H1 (cell line): ENCODE measurements around the gene ADIPOR2. TPM values are rescaled to one million over a fixed set of nuclear protein-coding genes. Genes with fewer than 3 reads are reported as not detected.

Experiments
- CTCF ChIA-PET: fragments of 300-600 bp; sonication (Branson Sonifier 250); formaldehyde crosslinking; loops from one replicate; lab custom pipeline; 2021; ENCODE audit not compliant: partially characterized antibody; lab: Charles Lee
- POLR2A ChIA-PET: fragments of 300-600 bp; sonication (Branson Sonifier 250); formaldehyde crosslinking; loops from one replicate; lab custom pipeline; 2021; ENCODE audit warnings: inconsistent platforms; ENCODE audit not compliant: partially characterized antibody; lab: Charles Lee
- DNase-seq, 2 experiments: peaks; one replicate each; pipeline versions ENCODE4 v3.0.0 to v3.0.0-alpha.2; 2010 to 2022; ENCODE audit warnings: low spot score in 2 of 2, low read depth in 1 of 2, mixed read lengths in 1 of 2
- FAIRE-seq: peaks from 2 replicates; lab custom pipeline; 2011; peaks lifted over from hg19 to GRCh38; lab: Jason Lieb, UNC
- H2AFZ ChIP-seq: 2 replicates; pipeline ENCODE4 v1.8.1; 2012; ENCODE audit warnings: low read length, inconsistent platforms
- H2AK5ac ChIP-seq: 2 replicates; pipeline ENCODE4 v1.6.1; 2013; ENCODE audit warnings: low read depth, low read length
- H2BK120ac ChIP-seq: replicated peaks from 2 replicates; pipeline ENCODE3; 2013; ENCODE audit warnings: low read depth, low read length, inconsistent platforms
- H2BK12ac ChIP-seq: 2 replicates; pipeline ENCODE4 v1.6.1; 2013; ENCODE audit warnings: low read depth, low read length
- H2BK15ac ChIP-seq: 2 replicates; pipeline ENCODE4 v1.6.1; 2013; ENCODE audit warnings: low read length
- H2BK20ac ChIP-seq: 2 replicates; pipeline ENCODE4 v1.6.1; 2013; ENCODE audit warnings: low read length
- H2BK5ac ChIP-seq: 2 replicates; pipeline ENCODE4 v1.6.1; 2013; ENCODE audit warnings: low read depth, low read length
- H3K14ac ChIP-seq: 2 replicates; pipeline ENCODE4 v1.6.1; 2013; ENCODE audit warnings: inconsistent platforms; ENCODE audit not compliant: insufficient read length
- H3K18ac ChIP-seq: 2 replicates; pipeline ENCODE4 v1.6.1; 2013; ENCODE audit warnings: low read length; ENCODE audit errors: extremely low read depth
- H3K23ac ChIP-seq: 2 replicates; pipeline ENCODE4 v1.6.1; 2013; ENCODE audit warnings: inconsistent platforms; ENCODE audit not compliant: insufficient read length
- H3K23me2 ChIP-seq: 2 replicates; pipeline ENCODE4 v1.6.1; 2013; ENCODE audit warnings: low read depth, low read length
- H3K27ac ChIP-seq: 2 replicates; pipeline ENCODE4 v1.6.1; 2011; ENCODE audit warnings: low read depth, low read length, inconsistent platforms
- H3K27me3 ChIP-seq, 4 experiments: replicated peaks in 1 of 4; 1 replicate in 1 of 4; 2 replicates in 3 of 4; pipeline versions ENCODE4 v1.6.1 to v1.8.1; 2011 to 2013; ENCODE audit warnings: low read length in 3 of 4, mild to moderate bottlenecking in 3 of 4, inconsistent platforms in 2 of 4, mixed read lengths in 2 of 4, moderate library complexity in 1 of 4; ENCODE audit not compliant: control insufficient read depth in 3 of 4, insufficient read depth in 3 of 4; ENCODE audit errors: extremely low read depth in 1 of 4
- H3K36me3 ChIP-seq, 4 experiments: 2 replicates each; pipeline versions ENCODE4 v1.6.1 to v1.8.1; 2011 to 2013; ENCODE audit warnings: mild to moderate bottlenecking in 4 of 4, low read length in 3 of 4, moderate library complexity in 2 of 4, control low read depth in 1 of 4, inconsistent platforms in 1 of 4; ENCODE audit not compliant: insufficient read depth in 4 of 4, control insufficient read depth in 2 of 4
- H3K4ac ChIP-seq: replicated peaks from 2 replicates; pipeline ENCODE3; 2013; ENCODE audit warnings: low read length, low read depth, mixed read lengths, inconsistent platforms; ENCODE audit not compliant: insufficient read length
- H3K4me1 ChIP-seq, 4 experiments: replicated peaks in 1 of 4; 1 replicate in 1 of 4; 2 replicates in 3 of 4; pipeline versions ENCODE4 v1.6.1 to v1.8.1; 2011 to 2013; ENCODE audit warnings: low read length in 3 of 4, inconsistent platforms in 2 of 4, mixed read lengths in 1 of 4; ENCODE audit not compliant: insufficient read depth in 4 of 4, control insufficient read depth in 3 of 4
- H3K4me2 ChIP-seq, 2 experiments: 2 replicates each; pipeline versions ENCODE4 v1.6.1 to v1.8.1; 2011 to 2013; ENCODE audit warnings: low read depth in 2 of 2, low read length in 2 of 2, control low read depth in 1 of 2, inconsistent platforms in 1 of 2, mild to moderate bottlenecking in 1 of 2; ENCODE audit not compliant: insufficient read depth in 1 of 2
- H3K4me3 ChIP-seq, 4 experiments: fragments of 200-600, 300-600 bp in 1 of 4; sonication (generic), shearing (Covaris generic), sonication (Bioruptor Twin) in 1 of 4; 2 replicates each; pipeline versions ENCODE4 v1.5.1 to v1.8.1; 2011 to 2016; ENCODE audit warnings: low read length in 4 of 4, low read depth in 3 of 4, control low read depth in 2 of 4, inconsistent platforms in 2 of 4, mild to moderate bottlenecking in 2 of 4, mixed read lengths in 1 of 4, moderate library complexity in 1 of 4; ENCODE audit not compliant: insufficient read depth in 2 of 4; ENCODE audit errors: extremely low read depth in 1 of 4
- H3K56ac ChIP-seq: replicated peaks from 2 replicates; pipeline ENCODE3; 2013; ENCODE audit warnings: low read depth, mild to moderate bottlenecking, mixed read lengths, low read length, inconsistent platforms; ENCODE audit not compliant: insufficient read length
- H3K79me1 ChIP-seq: 2 replicates; pipeline ENCODE4 v1.6.1; 2013; ENCODE audit warnings: low read depth, low read length, control low read depth
- H3K79me2 ChIP-seq, 2 experiments: 2 replicates each; pipeline versions ENCODE4 v1.6.1 to v1.8.1; 2012 to 2013; ENCODE audit warnings: low read length in 2 of 2, mild to moderate bottlenecking in 2 of 2, inconsistent platforms in 1 of 2; ENCODE audit not compliant: insufficient read depth in 2 of 2, control insufficient read depth in 1 of 2
- H3K9ac ChIP-seq, 4 experiments: replicated peaks in 1 of 4; 1 replicate in 1 of 4; 2 replicates in 3 of 4; pipeline versions ENCODE4 v1.6.1 to v1.8.1; 2011 to 2013; ENCODE audit warnings: low read depth in 3 of 4, low read length in 3 of 4, control low read depth in 2 of 4, mild to moderate bottlenecking in 2 of 4, moderate library complexity in 2 of 4, inconsistent platforms in 1 of 4; ENCODE audit errors: extremely low read depth in 1 of 4
- H3K9me3 ChIP-seq, 2 experiments: 2 replicates each; pipeline versions ENCODE4 v1.6.1 to v1.8.1; 2012 to 2013; ENCODE audit warnings: mild to moderate bottlenecking in 2 of 2, moderate library complexity in 2 of 2, control low read depth in 1 of 2, inconsistent platforms in 1 of 2, low read depth in 1 of 2, low read length in 1 of 2, mixed read lengths in 1 of 2; ENCODE audit not compliant: insufficient read depth in 2 of 2
- H4K20me1 ChIP-seq, 2 experiments: replicated peaks in 1 of 2; 2 replicates each; pipeline versions ENCODE3 to v1.8.1; 2011 to 2013; ENCODE audit warnings: inconsistent platforms in 2 of 2, low read length in 2 of 2, mild to moderate bottlenecking in 1 of 2; ENCODE audit not compliant: insufficient read depth in 2 of 2, control insufficient read depth in 1 of 2
- H4K5ac ChIP-seq: 2 replicates; pipeline ENCODE4 v1.6.1; 2013; ENCODE audit warnings: low read length, low read depth, mixed read lengths, inconsistent platforms; ENCODE audit not compliant: insufficient read length
- H4K8ac ChIP-seq: 2 replicates; pipeline ENCODE4 v1.8.0; 2013; ENCODE audit warnings: mild to moderate bottlenecking, moderate library complexity, low read length, inconsistent platforms; ENCODE audit not compliant: insufficient read depth; ENCODE audit errors: extremely low read depth
- H4K91ac ChIP-seq: replicated peaks from 2 replicates; pipeline ENCODE3; 2013; ENCODE audit warnings: low read length, mixed read lengths, inconsistent platforms; ENCODE audit not compliant: insufficient read length
- SAP30 ChIP-seq: fragments of 300-600 bp; sonication (generic); IDR thresholded peaks from 2 replicates; pipeline ENCODE4 v1.7.1; 2012; ENCODE audit warnings: low read length, moderate library complexity, mild to moderate bottlenecking, inconsistent platforms; ENCODE audit not compliant: insufficient read depth, insufficient replicate concordance
- SP1 ChIP-seq: IDR thresholded peaks from 2 replicates; pipeline ENCODE4 v1.6.1; 2011; ENCODE audit warnings: low read depth, low read length
- SP4 ChIP-seq: IDR thresholded peaks from 2 replicates; pipeline ENCODE4 v1.6.1; 2012; ENCODE audit warnings: low read length, inconsistent platforms
- TAF7 ChIP-seq: optimal IDR thresholded peaks from 2 replicates; pipeline ENCODE3; 2011; ENCODE audit warnings: low read depth, mild to moderate bottlenecking, inconsistent platforms, low read length, moderate library complexity, borderline replicate concordance
- WGBS, 2 experiments: shearing (Covaris generic) in 1 of 2; methylation state at CpG; one replicate each; pipeline versions ENCODE4 v1.1.6 to v1.1.7; 2013 to 2015; ENCODE audit warnings: low lambda C conversion rate in 2 of 2, mixed read lengths in 2 of 2, inconsistent platforms in 1 of 2, low coverage in 1 of 2, missing lambda C conversion rate in 1 of 2; ENCODE audit not compliant: insufficient replicate concordance in 2 of 2, insufficient coverage in 1 of 2, insufficient read length in 1 of 2; ENCODE audit errors: extremely low coverage in 1 of 2, missing lambda C conversion rate in 1 of 2; 5-methylcytosine and 5-hydroxymethylcytosine counted together
- polyA plus RNA-seq, 7 experiments: library from polyadenylated mRNA; depleted of rRNA in 3 of 7; stranded (reverse) in 5 of 7; unstranded in 2 of 7; fragments of >200 nt in 5 of 7; fragments of 200-250 nt in 2 of 7; gene quantifications; 1 replicate in 5 of 7; 2 replicates in 1 of 7; 4 replicates in 1 of 7; pipeline versions ENCODE4 v1.2.1 to v1.2.3, GENCODE V29; 2011 to 2013; ENCODE audit warnings: missing spikeins in 2 of 7, mixed read lengths in 2 of 7
- total RNA-seq: library from RNA; stranded (reverse); fragmentation: NEBNext Ultra II Directional; extraction: Animal tissue kit (Norgen Biotek cat#: 25700); gene quantifications from 2 replicates; pipeline ENCODE4 v1.2.1, GENCODE V29; 2021

The ADIPOR2 gene
- total and polyA plus RNA-seq, 2 of the 8 experiments (the other 6 are each of a cell fraction or from before 2014, with no cell fraction given): 17.5 to 50.8 TPM

DNA sequence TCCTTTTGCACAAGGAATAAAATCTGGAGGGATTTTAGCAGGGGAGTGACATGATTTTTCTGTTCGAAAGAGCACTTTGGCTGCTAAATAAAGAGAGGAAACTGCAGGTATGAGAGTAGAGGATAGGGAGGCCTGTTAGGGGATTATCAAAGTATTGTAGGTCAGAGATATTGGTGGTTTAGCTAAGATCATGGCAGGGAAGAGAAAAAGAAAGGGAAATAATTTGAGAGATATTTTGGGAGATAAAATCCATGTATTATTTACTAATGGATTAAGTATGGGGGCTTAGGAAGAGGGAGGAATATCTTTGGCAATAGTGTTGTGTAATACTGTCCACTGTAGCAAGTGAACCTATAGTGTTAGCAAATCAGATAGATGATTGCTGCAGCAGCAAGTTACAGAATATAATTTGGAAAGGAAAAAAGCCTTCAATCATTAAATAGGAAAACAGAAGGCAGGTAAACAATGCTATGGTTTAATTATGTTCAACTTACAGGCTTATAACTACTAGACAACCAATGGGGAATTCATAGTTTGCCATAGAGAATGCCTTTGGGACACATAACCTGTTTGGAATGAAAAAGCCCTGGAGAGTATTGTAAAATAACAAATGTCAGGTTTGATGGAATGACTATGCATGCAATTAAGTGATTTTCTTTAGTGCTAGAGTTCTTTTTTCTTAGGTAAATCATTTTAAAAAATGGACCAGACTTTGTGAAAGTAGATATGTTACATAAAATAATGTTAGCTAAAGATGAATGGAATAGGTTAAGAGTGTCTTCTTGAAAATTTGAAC lies 50.5 kb downstream of the ADIPOR2 start:
- 9% methylated on average over 1 of the region's 1 CpG; no CpG with 5 or more reads in 1 of the 2 experiments for whole genome bisulfite sequencing, 2 experiments
- H4K91ac ChIP-seq: no peak overlapping the region
- H3K18ac ChIP-seq: no peak overlapping the region
- TF ChIP-seq SAP30: no peak
- TF ChIP-seq SP1: no peak
- TF ChIP-seq SP4: no peak
- no peak for TF ChIP-seq TAF7
- TF ChIP-seq, all 59 proteins: peak for 0
- Histone ChIP-seq H3K27me3 (peaks cover 0 to 1% (median 0%) of the 10 kb centered on the region in 4 experiments; a peak in 1 of 7 replicates), H2BK120ac (no peak overlapping the region), H2AK5ac (no peak overlapping the region), H3K14ac (no peak overlapping the region), H4K8ac (no peak overlapping the region), H4K5ac (no peak overlapping the region), H3K56ac (no peak overlapping the region), H4K20me1 (peaks cover 1 to 4% of the 10 kb centered on the region in 2 experiments), H3K9me3 (no peaks in the 10 kb centered on the region), H3K79me2 (peaks cover 0 to 75% of the 10 kb centered on the region in 2 experiments; a peak in 3 of 4 replicates), H3K9ac (no peak overlapping the region), H3K79me1 (no peaks in the 10 kb centered on the region; the same call in 1 of the 2 replicates), H3K4me2 (no peak overlapping the region), H2AFZ (no peak overlapping the region), H2BK12ac (no peak overlapping the region), H3K4me3 (no peak overlapping the region), H3K4ac (no peak overlapping the region), H3K27ac (no peak overlapping the region), H2BK5ac (no peak overlapping the region), H3K36me3 (no peaks in the 10 kb centered on the region), H2BK20ac (no peak overlapping the region), H3K23me2 (no peaks in the 10 kb centered on the region), H3K4me1 (peaks cover 0 to 7% (median 1%) of the 10 kb centered on the region in 4 experiments; a peak in 2 of 7 replicates), H3K23ac (no peak overlapping the region), H2BK15ac (no peak overlapping the region)
- no peak for FAIRE-seq
- POLR2A ChIA-PET: interaction anchor here (1.2 kb wide), 1 partner anchor 20 kb away, joined by 3 read pairs; no protein-coding TSS in a partner anchor
- no peak for DNase-seq
- CTCF ChIA-PET: interaction anchor here (0.7 to 1.2 kb wide), 3 partner anchors 17 to 54 kb away, joined by 3 to 5 read pairs (median 3); no protein-coding TSS in a partner anchor
